NCI-H2227 (cell line): ENCODE data around the gene TMEM167B.
A peak's percentile ranks its signal among the peaks of the same experiment; 100 is the strongest.

ENCODE experiments used
- DNase-seq: peaks from one replicate; lab custom pipeline; 2025; ENCODE audit not compliant: unreplicated experiment; lab: John Stamatoyannopoulos, UW

Gene TMEM167B

GRCh38 chr1:109080441-109081082 lies 10.0 kb upstream of the TMEM167B start:
- no peak for DNase-seq

- DNase-seq: no peak
Measured at GRCh38 chr1:109083501-109083900, 7.1 kb upstream of the TMEM167B start.

GRCh38 chr1:109083923-109084322 lies 6.6 kb upstream of the TMEM167B start:
- no peak for DNase-seq

GRCh38 chr1:109084563-109085517 lies 5.7 kb upstream of the TMEM167B start:
- DNase-seq: no peak

GRCh38 chr1:109089242-109090015 lies 1.1 kb upstream of the TMEM167B start:
- peak; percentile 92 for DNase-seq

- peak; percentile 71 for DNase-seq
Measured at GRCh38 chr1:109091078-109091838, 694 bp downstream of the TMEM167B start.

- no peak for DNase-seq
Measured at GRCh38 chr1:109091839-109092193, 1.3 kb downstream of the TMEM167B start.

- peak; percentile 64 for DNase-seq
Measured at GRCh38 chr1:109094377-109094803, 3.8 kb downstream of the TMEM167B start.

- DNase-seq: no peak
Measured at GRCh38 chr1:109094871-109095270, 4.3 kb downstream of the TMEM167B start.

- no peak for DNase-seq
Measured at GRCh38 chr1:109095631-109096030, 5.1 kb downstream of the TMEM167B start.

GRCh38 chr1:109096120-109096519 lies 5.6 kb downstream of the TMEM167B start:
- DNase-seq: no peak

GRCh38 chr1:109099938-109100773 lies 9.6 kb downstream of the TMEM167B start:
- DNase-seq: peak; percentile 99

- no peak for DNase-seq
Measured at GRCh38 chr1:109104364-109105151, 14.0 kb downstream of the TMEM167B start.

- DNase-seq: no peak
Measured at GRCh38 chr1:109105881-109106280, 15.3 kb downstream of the TMEM167B start.

- no peak for DNase-seq
Measured at GRCh38 chr1:109107785-109108184, 17.2 kb downstream of the TMEM167B start.

GRCh38 chr1:109109906-109110305 lies 19.3 kb downstream of the TMEM167B start:
- DNase-seq: no peak

- no peak for DNase-seq
Measured at GRCh38 chr1:109111386-109112055, 21.0 kb downstream of the TMEM167B start.

- DNase-seq: no peak
Measured at GRCh38 chr1:109112056-109112651, 21.6 kb downstream of the TMEM167B start.
